DOHH2 (cell line): ENCODE measurements around the gene HLA-E.
"Not testable (repeated sequence)": the region's sequence is repeated elsewhere in the genome, so short reads cannot be mapped to it uniquely, and the experiment has no call there.

Experiments
- CTCF ChIP-seq: fragments of 200-600 bp; sonication (generic); IDR thresholded peaks from one replicate; pipeline ENCODE4 v1.5.1; 2014; ENCODE audit warnings: antibody characterized with exemption, mild to moderate bottlenecking, low read depth, low read length; ENCODE audit not compliant: poor library complexity, severe bottlenecking
- EZH2phosphoT487 ChIP-seq: fragments of 200-600 bp; sonication (generic); IDR thresholded peaks from 2 replicates; pipeline ENCODE4 v1.6.1; 2017; ENCODE audit warnings: borderline replicate concordance, mild to moderate bottlenecking, antibody characterized with exemption, low read length, moderate library complexity, mixed read lengths

- not testable (repeated sequence) for TF ChIP-seq CTCF, EZH2phosphoT487
Observed at GRCh38 chr6:30529349-30529875, 40.1 kb downstream of the HLA-E start.
